Stimulated activated CD4-positive, alpha-beta T cell treated with anti-CD3 and anti-CD28 coated beads, Interleukin-12 subunit alpha, Interleukin-12 subunit beta, amount 100 ng/mL, for 24 hours (primary cell): Measurements from ENCODE around the gene INPP5K.
"Not testable (repeated sequence)": the region's sequence is repeated elsewhere in the genome, so short reads cannot be mapped to it uniquely, and the experiment has no call there.

Experiments
- DNase-seq, 2 experiments: peaks; one replicate each; pipeline ENCODE4 v3.0.0-alpha.2; 2020; ENCODE audit warnings: low read depth in 2 of 2

INPP5K gene

DNA sequence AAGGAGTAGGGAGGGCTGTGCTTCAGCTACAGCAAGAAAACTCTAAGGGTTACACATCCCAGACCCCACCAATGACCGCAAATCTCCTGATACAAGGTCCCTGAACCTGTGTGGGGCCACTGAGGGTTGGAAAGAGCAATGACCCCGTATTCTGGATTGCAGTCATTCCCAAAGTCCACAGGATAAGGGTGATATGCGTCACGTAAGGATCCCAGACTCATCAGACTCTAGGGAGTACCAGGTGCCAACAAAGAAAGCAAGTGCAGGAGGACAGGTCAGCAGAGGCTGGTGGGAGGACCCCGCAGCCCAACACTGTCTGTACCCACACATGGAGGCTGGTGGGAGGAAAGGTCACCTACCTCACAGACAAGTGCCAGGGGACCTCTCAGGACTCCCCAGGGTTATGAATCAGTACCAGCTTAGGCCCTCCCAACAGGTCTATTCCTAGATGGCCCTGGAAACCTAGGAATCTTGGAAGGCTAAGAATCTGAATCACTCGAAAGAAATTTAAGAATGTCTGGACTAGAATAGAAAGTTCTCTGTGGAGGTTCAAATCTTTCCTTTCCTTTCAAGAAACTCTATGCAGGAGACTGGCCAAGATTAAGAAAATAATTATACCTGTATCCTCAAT is 30.0 kb upstream of the INPP5K start:
- no peak for DNase-seq

GRCh38 chr17:1545618-1546017 is 29.2 kb upstream of the INPP5K start:
- DNase-seq, result no peak

GRCh38 chr17:1542316-1542715 is 25.9 kb upstream of the INPP5K start:
- no peak for DNase-seq

DNA sequence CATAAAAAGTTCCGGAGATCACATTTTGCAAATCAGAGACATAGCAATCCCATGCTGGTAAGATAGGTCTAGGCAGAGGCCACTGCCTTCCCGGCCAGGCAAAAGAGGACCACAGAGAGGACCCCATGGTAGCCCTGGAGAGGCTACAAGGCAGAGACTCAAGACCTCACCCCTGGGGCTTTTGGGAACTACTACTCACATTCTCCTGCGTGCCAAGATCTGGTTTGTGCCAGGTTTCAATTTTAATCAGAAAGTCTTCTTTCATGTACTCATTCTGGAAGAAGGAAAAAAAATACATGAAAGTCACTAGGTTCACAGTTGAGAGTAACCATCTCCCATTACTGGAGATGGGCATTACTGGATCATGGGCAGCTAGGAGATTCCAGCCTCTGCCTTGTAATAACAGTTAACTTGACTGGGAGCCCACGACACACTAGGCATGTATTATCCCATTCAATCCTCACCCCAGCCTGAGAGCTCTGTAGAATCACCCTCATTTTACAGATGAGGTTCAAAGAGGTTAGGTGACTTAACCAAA is 25.0 kb upstream of the INPP5K start:
- DNase-seq, result no peak

DNA sequence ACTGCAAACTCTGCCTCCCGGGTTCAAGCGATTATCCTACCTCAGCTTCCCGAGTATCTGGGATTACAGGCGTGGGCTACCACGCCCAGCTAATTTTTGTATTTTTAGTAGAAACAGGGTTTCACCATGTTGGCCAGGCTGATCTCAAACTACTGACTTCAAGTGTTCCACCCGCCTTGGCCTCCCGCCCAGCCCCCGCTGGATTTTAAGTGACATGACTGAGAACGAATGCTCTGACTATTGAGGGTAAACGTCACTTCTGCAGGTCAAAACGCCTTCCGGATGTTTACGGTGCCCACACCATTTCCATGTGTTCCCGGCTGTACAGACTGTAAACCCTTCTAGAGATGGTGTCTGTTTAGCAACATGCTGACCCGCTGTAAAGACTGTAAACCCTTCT is 23.4 kb upstream of the INPP5K start:
- no peak for DNase-seq

DNA sequence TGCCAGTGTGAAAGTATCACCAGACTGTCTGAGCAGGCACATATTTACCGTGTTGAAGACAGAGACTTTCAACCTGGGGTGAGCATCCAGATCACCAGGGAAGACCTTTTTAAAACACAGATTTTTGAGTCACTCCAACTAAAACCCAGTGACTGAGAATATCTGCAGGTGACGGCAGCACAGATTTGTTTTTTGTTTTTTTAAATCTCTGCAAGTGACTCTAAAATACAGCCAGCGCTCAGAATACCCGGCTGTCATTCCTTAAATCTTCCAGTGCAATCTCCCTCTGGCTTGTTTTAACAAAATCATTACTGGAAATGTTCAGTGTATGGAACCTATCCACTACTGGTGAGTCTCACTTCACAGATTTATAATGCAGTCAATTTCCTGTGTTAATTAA is 19.3 kb upstream of the INPP5K start:
- no peak for DNase-seq

DNA sequence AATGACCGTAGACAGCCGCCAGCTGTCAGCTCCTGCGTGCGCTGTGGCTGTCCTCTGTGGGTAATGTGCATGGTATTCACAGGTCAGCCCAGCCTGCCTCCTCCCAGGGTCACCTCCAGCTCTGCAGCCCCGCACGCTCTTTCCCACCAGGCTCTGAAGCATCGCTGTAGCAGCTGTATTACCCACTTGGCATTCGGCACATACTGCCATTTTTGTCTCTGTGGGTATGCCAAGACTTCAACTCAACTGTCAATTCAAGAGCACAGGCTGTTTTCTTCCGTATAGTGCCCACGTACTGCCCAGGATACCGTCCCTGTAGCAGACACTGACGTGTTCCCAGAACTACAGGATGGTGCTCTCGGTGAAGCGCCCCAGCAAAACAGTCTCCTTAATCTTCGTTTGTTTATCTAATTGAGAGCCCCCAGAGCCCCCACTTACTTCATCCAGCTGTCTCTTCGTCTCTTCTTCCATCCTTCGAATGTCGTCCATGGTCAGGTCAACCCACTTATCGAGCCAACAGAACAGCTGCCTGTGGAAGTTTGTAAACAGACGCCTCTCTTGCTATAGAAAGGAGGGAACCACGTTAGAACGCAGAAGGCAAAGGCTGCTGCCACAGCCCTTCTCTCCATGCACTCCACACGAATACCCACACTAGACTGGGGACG is 17.4 kb upstream of the INPP5K start:
- no peak for DNase-seq

- DNase-seq, result peak in 1 of 2 experiments; percentile 16
Measured at GRCh38 chr17:1532836-1533602, 16.6 kb upstream of the INPP5K start.

DNA sequence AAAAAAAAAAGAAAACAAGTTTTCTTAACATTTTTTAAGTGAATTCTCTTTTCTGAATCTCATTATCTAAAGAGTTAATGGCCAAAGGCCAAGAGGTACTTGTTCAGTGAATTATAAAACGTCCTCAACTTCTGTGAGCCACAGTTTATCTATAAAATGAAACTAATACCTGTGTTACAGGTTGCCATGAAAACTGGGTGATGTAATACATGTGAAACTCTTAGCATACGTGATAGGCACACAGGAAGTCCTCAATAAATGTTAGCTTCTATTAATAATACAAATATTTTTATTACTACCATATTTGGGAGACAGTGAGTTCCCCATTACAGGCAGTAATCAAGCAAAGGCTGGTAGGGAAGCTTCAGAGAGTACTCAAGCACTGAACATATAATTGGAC is 13.5 kb upstream of the INPP5K start:
- DNase-seq, result no peak

GRCh38 chr17:1526876-1527275 is 10.5 kb upstream of the INPP5K start:
- not testable (repeated sequence) for DNase-seq

DNA sequence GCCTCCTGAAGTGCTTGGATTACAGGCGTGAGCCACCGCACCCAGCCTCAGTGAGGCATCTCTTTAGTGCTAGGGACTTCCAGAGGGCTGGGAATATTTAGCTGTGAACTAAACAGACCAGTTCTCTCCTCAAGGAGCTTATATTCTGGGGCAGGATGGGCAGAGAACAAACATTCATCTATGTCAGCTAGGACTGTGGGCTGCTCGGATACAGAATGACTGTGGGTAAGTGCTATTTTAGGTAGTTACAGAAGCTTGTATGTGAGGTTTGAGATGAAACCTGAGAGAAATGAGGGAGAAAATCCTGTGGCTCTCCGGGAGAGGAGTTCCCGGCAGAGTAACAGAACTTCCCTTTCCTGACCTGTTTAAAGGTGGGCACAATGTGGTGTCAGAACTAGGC is 6.2 kb upstream of the INPP5K start:
- no peak for DNase-seq

- no peak for DNase-seq
Measured at GRCh38 chr17:1521086-1521640, 4.8 kb upstream of the INPP5K start.

DNA sequence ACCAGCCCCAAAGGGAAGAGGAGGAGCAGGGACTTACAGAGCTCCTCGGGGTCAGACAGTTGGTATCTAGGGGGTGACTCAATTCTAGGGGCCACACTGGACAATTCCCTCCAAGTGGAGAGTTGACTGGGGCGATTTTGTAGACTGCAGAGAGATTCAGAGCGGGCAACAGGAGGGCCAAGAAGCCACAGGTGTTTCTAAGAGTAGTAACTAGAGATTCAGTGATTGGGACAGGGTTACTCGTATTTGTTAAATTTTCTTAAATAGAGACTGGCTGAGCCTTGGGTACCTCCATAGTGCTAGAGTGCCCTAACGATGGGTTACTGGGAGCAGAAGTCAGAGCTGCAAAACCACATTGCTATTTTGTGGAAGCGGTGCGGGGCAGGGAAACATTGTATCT is 3.3 kb upstream of the INPP5K start:
- DNase-seq, result no peak

DNA sequence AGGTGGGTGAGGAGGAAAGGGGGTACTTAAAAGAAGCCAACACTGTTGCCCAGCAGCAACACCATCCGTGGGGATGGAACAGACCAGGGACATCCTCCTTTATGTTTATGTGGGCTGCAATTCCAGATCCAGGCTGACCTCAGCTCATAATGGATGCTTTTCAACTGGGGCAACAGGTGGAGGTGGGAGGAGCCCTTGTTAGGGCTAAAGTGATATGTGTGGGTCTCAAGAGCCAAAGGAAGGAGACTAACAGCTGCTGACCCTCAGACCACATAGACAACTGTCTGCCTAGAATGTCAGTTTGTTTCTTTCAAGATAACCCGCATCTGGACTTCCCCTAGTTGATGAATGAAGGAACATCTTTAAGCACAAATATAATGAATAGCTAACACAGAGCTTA is 2.0 kb upstream of the INPP5K start:
- no peak for DNase-seq

DNA sequence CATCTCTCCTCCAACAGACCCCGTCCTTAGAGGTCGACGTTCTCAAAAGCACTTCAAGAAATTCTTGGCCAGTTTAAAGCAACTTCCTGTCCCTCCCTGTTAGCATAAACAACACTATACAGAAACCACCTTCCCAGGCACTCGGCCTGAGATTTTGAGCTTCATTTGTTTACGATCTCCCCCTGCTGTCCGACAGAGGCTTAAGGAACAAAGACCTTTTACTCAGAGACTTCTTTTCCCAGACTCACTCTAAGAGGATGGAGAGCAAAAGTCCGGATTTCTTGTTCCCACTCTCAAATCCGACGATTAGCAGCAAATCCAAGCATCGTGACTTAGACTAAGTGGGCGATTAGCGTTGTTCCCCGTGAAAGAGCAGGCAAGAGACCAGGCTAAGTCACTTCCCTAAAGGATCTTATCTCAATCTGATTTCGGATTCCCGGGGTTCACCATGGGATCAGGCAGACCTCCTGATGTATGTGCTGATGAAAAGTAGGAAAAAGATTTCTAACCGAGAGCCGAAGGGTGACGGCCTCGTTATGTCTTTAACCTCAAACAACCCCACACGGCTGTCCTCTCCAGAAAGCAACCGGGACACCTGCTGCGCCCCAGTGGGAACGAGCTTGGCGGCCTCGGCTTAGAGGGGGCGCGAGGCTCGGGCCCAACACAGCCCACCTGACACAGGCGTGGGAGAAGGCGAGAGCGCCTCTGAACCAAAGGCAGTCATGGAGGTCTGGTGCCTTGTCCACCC is 598 bp downstream of the INPP5K start:
- peak in 1 of 2 experiments; percentile 22 for DNase-seq

DNA sequence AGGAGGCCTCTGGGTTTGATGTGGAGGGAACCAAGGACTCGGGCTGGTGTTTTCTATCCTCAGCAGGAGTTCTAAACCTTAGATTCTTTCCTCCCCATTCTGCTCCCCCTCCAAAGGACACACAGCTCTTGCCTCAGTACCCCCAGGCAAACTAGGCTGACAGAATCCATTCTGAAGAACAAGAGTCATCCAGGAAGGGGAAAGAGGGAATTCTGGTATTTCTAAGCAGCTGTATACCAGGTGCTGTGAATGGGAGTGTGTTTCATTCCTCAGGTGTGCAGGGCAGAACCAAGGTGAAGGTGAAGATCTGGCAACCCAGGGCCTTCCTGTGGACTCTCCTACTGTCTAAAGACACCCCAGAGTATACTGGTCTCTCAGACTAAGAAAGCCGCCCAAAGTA is 4.1 kb downstream of the INPP5K start:
- DNase-seq, result no peak

- no peak for DNase-seq
Measured at GRCh38 chr17:1511756-1512321, 4.6 kb downstream of the INPP5K start.

DNA sequence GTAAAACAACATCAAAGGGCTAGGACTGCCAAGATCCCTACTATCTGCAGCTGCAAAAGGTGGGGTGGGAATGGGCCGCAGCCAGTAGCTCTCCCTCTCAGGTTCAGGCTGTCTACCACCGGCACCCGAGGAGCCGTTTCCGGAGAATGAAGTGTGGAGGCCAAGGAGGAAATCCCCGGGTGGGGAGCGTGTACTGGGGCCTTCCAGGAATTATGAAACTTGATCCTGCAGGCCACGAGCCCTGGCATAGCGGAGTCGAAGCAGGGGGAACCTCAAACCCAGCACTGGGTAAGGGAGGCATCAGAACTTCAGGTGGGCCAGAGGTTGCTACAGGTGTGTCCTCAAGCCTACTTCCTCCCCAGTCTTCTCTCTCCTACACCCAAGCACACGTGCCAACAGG is 5.1 kb downstream of the INPP5K start:
- DNase-seq, result no peak

DNA sequence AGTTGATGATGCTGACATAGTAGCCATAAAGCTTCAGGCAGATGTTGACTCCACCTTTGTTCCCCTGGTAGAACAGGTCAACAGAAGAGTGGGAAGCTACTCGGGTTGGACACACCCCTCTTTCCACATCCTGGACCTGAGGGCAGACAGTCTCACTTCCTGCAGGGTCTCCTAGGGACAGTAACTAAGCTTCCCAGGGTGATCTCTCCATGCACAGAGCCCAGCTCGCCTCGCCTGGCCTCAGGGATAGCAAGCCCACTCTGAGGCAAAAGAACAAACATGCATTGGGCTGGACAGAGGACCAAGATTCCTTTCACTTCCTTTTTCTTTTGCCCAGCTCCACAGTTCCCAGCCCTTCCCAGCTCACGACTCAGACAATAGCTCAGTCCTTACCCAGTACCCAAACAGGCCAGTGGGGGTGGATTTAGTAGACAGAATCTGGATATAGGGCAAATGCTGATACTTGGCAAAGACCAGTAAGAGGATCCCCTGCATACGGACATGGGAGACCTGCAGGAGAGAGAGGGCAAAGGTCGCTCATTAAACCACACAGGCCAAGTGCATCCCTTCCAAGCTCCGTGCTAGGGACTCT is 7.0 kb downstream of the INPP5K start:
- no peak for DNase-seq

GRCh38 chr17:1508709-1509108 is 7.7 kb downstream of the INPP5K start:
- not testable (repeated sequence) for DNase-seq

DNA sequence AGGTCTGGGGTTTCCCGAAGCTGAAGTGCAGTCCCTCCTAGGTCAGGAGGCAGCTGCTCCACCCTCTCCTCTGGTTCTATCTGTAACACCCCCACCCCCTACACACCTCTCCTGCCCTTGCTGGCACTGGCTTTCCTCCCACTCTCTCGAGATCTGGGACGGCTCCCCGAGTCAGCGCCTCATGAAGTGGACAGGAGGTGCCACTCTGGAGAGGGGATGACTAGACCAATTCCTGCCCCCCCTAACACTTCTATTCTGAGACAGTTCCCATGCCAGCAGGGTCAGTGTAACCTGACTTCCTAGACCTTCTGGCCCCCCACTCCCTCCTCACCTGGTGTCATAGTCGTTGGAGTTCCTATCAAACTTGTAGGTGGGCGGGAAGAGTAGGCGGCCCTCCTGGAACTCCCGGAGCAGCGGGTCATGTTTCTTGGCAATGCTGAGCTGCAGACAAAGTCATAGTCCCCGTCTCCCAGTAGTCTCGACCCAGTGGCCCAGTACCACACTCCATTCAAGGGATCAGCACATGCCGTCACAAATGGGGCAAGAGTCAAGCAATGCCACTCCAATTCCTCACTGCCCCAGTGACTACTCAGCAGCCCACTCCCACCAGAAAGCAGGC is 9.7 kb downstream of the INPP5K start:
- no peak for DNase-seq
